ENCODE measurements around the gene AKT2. TPM values are rescaled to one million over a fixed set of nuclear protein-coding genes. Genes with fewer than 3 reads are reported as not detected.

The AKT2 gene
- total and polyA plus RNA-seq, 2 experiments from 2014 or later: 60.1 to 193 TPM

GRCh38 chr19:40239415-40240226 is 45.5 kb downstream of the AKT2 start:
- Histone ChIP-seq H3K4me3 (no peak overlapping the region), H3K36me3 (peaks cover 35% of the 10 kb centered on the region)

GRCh38 chr19:40238775-40239174 is 46.4 kb downstream of the AKT2 start:
- H3K27ac ChIP-seq: no peak overlapping the region
- H3K36me3 ChIP-seq: peaks cover 35% of the 10 kb centered on the region
- no peak for DNase-seq (ENCODE audit: low read depth in 1 of 2, low spot score in 1 of 2)
- H3K4me3 ChIP-seq: no peak overlapping the region
- H3K27me3 ChIP-seq: no peaks in the 10 kb centered on the region
- no peaks in the 10 kb centered on the region for H3K4me1 ChIP-seq (ENCODE audit: low read depth)
- no peaks in the 10 kb centered on the region for H3K9me3 ChIP-seq (ENCODE audit: low read depth)
- no peak for TF ChIP-seq CTCF (IDR thresholded peaks at IDR 0.05; ENCODE audit: low read depth, low read length)

More at GRCh38 chr19:40239415-40240226, 45.5 kb downstream of the AKT2 start:
- no peak for DNase-seq (ENCODE audit: low read depth in 1 of 2, low spot score in 1 of 2)
- TF ChIP-seq CTCF (IDR thresholded peaks at IDR 0.05; ENCODE audit: low read depth, low read length): no peak
- Histone ChIP-seq H3K9me3 (ENCODE audit: low read depth) (no peaks in the 10 kb centered on the region), H3K27ac (no peak overlapping the region), H3K27me3 (no peaks in the 10 kb centered on the region), H3K4me1 (ENCODE audit: low read depth) (no peaks in the 10 kb centered on the region)

- H3K27ac ChIP-seq: no peak overlapping the region
- H3K4me3 ChIP-seq: no peak overlapping the region
- H3K27me3 ChIP-seq: no peaks in the 10 kb centered on the region
- H3K4me1 ChIP-seq (ENCODE audit: low read depth): no peaks in the 10 kb centered on the region
- H3K9me3 ChIP-seq (ENCODE audit: low read depth): no peaks in the 10 kb centered on the region
- peaks cover 35% of the 10 kb centered on the region for H3K36me3 ChIP-seq
- DNase-seq (ENCODE audit: low read depth in 1 of 2, low spot score in 1 of 2): no peak
- no peak for TF ChIP-seq CTCF (IDR thresholded peaks at IDR 0.05; ENCODE audit: low read depth, low read length)
Observed at GRCh38 chr19:40237791-40238190, 47.4 kb downstream of the AKT2 start.

GRCh38 chr19:40236366-40236765 is 48.8 kb downstream of the AKT2 start:
- Histone ChIP-seq H3K27ac (no peak overlapping the region), H3K4me1 (ENCODE audit: low read depth) (peaks cover 7% of the 10 kb centered on the region), H3K9me3 (ENCODE audit: low read depth) (no peaks in the 10 kb centered on the region), H3K27me3 (no peaks in the 10 kb centered on the region), H3K36me3 (peaks cover 32% of the 10 kb centered on the region), H3K4me3 (no peak overlapping the region)
- no peak for TF ChIP-seq CTCF (IDR thresholded peaks at IDR 0.05; ENCODE audit: low read depth, low read length)
- DNase-seq (ENCODE audit: low read depth in 1 of 2, low spot score in 1 of 2): no peak

GRCh38 chr19:40236026-40236355 is 49.2 kb downstream of the AKT2 start:
- H3K36me3 ChIP-seq: peaks cover 28% of the 10 kb centered on the region
- no peaks in the 10 kb centered on the region for H3K27me3 ChIP-seq
- H3K4me1 ChIP-seq (ENCODE audit: low read depth): peaks cover 11% of the 10 kb centered on the region
- no peaks in the 10 kb centered on the region for H3K9me3 ChIP-seq (ENCODE audit: low read depth)
- no peak for DNase-seq (ENCODE audit: low read depth in 1 of 2, low spot score in 1 of 2)
- no peak overlapping the region for H3K27ac ChIP-seq
- H3K4me3 ChIP-seq: no peak overlapping the region
- no peak for TF ChIP-seq CTCF (IDR thresholded peaks at IDR 0.05; ENCODE audit: low read depth, low read length)
